ENCODE measurements around the gene EDIL3. TPM values are rescaled to one million over a fixed set of nuclear protein-coding genes. Genes with fewer than 3 reads are reported as not detected.

EDIL3 gene
- total and polyA plus RNA-seq, 2 of the 8 experiments (the other 6 are each of a cell fraction or from before 2014, with no cell fraction given), result 14.7 to 47.2 TPM

GRCh38 chr5:84253946-84254345 is 130.7 kb downstream of the EDIL3 start:
- no peaks in the 10 kb centered on the region for H3K79me2 ChIP-seq (ENCODE audit: control insufficient read depth in 1 of 2, insufficient read depth in 2 of 2, low read length in 2 of 2)
- H2AK5ac ChIP-seq (ENCODE audit: low read depth, low read length), result no peak overlapping the region
- DNase-seq (ENCODE audit: low read depth in 1 of 2, low spot score in 2 of 2) (no peak), FAIRE-seq (no peak)
- no peaks in the 10 kb centered on the region; a peak in 1 of 8 replicates for H3K36me3 ChIP-seq (ENCODE audit: control insufficient read depth in 2 of 4, insufficient read depth in 4 of 4, low read length in 3 of 4)
- no peaks in the 10 kb centered on the region for H4K20me1 ChIP-seq (replicated peaks in 1 of 2; ENCODE audit: control insufficient read depth in 1 of 2, insufficient read depth in 2 of 2, low read length in 2 of 2)
- 75% methylated on average over 1 of the region's 1 CpG; no CpG with 5 or more reads in 1 of the 2 experiments for WGBS, 2 experiments (ENCODE audit: extremely low coverage in 1 of 2, insufficient coverage in 1 of 2, insufficient read length in 1 of 2, insufficient replicate concordance in 2 of 2, low coverage in 1 of 2, low lambda C conversion rate in 2 of 2, missing lambda C conversion rate in 1 of 2)
- no peak overlapping the region for H4K5ac ChIP-seq (ENCODE audit: insufficient read length, low read depth, low read length)
- no peak overlapping the region for H3K18ac ChIP-seq (ENCODE audit: extremely low read depth, low read length)
- no peak overlapping the region for H2AFZ ChIP-seq (ENCODE audit: low read length)
- H3K27me3 ChIP-seq (replicated peaks in 1 of 4; ENCODE audit: control insufficient read depth in 3 of 4, extremely low read depth in 1 of 4, insufficient read depth in 3 of 4, low read length in 3 of 4), result no peaks in the 10 kb centered on the region
- H3K27ac ChIP-seq (ENCODE audit: low read depth, low read length), result no peak overlapping the region
- no peaks in the 10 kb centered on the region for H3K4me1 ChIP-seq (replicated peaks in 1 of 4; ENCODE audit: control insufficient read depth in 3 of 4, insufficient read depth in 4 of 4, low read length in 3 of 4)
- CTCF ChIA-PET (ENCODE audit: partially characterized antibody), result interaction anchor here (1.9 kb wide), 1 partner anchor 326 kb away, joined by 9 read pairs; no protein-coding TSS in a partner anchor
- no peak overlapping the region for H2BK5ac ChIP-seq (ENCODE audit: low read depth, low read length)
- no peak overlapping the region for H3K23ac ChIP-seq (ENCODE audit: insufficient read length)
- no peak overlapping the region for H3K4me3 ChIP-seq (ENCODE audit: extremely low read depth in 1 of 4, insufficient read depth in 2 of 4, low read depth in 3 of 4, low read length in 4 of 4)
- H3K79me1 ChIP-seq (ENCODE audit: low read depth, low read length), result no peaks in the 10 kb centered on the region
- H4K8ac ChIP-seq (ENCODE audit: extremely low read depth, insufficient read depth, low read length), result no peak overlapping the region
- H4K91ac ChIP-seq (replicated peaks; ENCODE audit: insufficient read length, low read length), result no peak overlapping the region
- POLR2A ChIA-PET (ENCODE audit: partially characterized antibody), result no interaction called here
- no peak overlapping the region for H3K9ac ChIP-seq (replicated peaks in 1 of 4; ENCODE audit: extremely low read depth in 1 of 4, low read depth in 3 of 4, low read length in 3 of 4)
- no peak overlapping the region for H3K4me2 ChIP-seq (ENCODE audit: insufficient read depth in 1 of 2, low read depth in 2 of 2, low read length in 2 of 2)
- H3K56ac ChIP-seq (replicated peaks; ENCODE audit: insufficient read length, low read depth, low read length), result no peak overlapping the region
- no peaks in the 10 kb centered on the region for H3K9me3 ChIP-seq (ENCODE audit: insufficient read depth in 2 of 2, low read depth in 1 of 2, low read length in 1 of 2)
- no peak overlapping the region for H3K14ac ChIP-seq (ENCODE audit: insufficient read length)
- no peak for TF ChIP-seq ASH2L (IDR thresholded peaks at IDR 0.05; ENCODE audit: low read length)
- no peak overlapping the region for H2BK12ac ChIP-seq (ENCODE audit: low read depth, low read length)
- H3K4ac ChIP-seq (replicated peaks; ENCODE audit: insufficient read length, low read depth, low read length), result no peak overlapping the region
- no peak overlapping the region for H2BK15ac ChIP-seq (ENCODE audit: low read length)
- H2BK20ac ChIP-seq (ENCODE audit: low read length), result no peak overlapping the region
- H3K23me2 ChIP-seq (ENCODE audit: low read depth, low read length), result no peaks in the 10 kb centered on the region
- H2BK120ac ChIP-seq (replicated peaks; ENCODE audit: low read depth, low read length), result no peak overlapping the region

All from H1 (cell line).